ENCODE results near the gene NIPAL1. TPM values are rescaled to one million over a fixed set of nuclear protein-coding genes. Genes with fewer than 3 reads are reported as not detected.

Gene NIPAL1
- polyA plus RNA-seq, 1 donor from 2014 or later: 0.85 TPM

DNA sequence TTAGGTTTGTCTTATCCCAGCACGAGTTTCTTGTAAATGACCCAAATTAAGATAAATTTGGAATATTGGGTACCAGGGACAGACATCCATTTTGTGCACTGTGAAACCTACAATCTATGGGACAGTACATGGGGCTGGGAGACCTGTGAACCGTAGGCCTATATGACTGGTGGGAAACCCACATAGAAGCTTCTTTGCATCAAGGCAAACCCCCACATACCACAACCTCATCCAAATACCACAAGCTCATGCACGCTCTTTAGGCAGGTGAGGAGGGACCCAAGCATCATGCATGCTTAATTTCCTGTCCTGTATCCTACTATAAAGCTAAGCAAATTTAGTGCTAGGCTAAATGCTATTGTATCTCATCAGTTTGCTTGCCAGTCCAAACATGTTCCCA lies 47.8 kb downstream of the NIPAL1 start:
- no peaks in the 10 kb centered on the region for H3F3A ChIP-seq (ENCODE audit: insufficient read depth, low read length, poor library complexity, severe bottlenecking)
- no peaks in the 10 kb centered on the region for H3K79me2 ChIP-seq (replicated peaks; ENCODE audit: insufficient read depth, low read length)
- H3K9ac ChIP-seq (ENCODE audit: low read length): no peak overlapping the region
- TF ChIP-seq, protein P1, sequence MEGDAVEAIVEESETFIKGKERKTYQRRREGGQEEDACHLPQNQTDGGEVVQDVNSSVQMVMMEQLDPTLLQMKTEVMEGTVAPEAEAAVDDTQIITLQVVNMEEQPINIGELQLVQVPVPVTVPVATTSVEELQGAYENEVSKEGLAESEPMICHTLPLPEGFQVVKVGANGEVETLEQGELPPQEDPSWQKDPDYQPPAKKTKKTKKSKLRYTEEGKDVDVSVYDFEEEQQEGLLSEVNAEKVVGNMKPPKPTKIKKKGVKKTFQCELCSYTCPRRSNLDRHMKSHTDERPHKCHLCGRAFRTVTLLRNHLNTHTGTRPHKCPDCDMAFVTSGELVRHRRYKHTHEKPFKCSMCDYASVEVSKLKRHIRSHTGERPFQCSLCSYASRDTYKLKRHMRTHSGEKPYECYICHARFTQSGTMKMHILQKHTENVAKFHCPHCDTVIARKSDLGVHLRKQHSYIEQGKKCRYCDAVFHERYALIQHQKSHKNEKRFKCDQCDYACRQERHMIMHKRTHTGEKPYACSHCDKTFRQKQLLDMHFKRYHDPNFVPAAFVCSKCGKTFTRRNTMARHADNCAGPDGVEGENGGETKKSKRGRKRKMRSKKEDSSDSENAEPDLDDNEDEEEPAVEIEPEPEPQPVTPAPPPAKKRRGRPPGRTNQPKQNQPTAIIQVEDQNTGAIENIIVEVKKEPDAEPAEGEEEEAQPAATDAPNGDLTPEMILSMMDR (IDR thresholded peaks at IDR 0.05; ENCODE audit: poor library complexity, severe bottlenecking): no peak
- TF ChIP-seq MXI1 (conservative IDR thresholded peaks at IDR 0.05; ENCODE audit: poor library complexity, severe bottlenecking) (no peak), RAD21 (conservative IDR thresholded peaks at IDR 0.05) (no peak), SMC3 (conservative IDR thresholded peaks at IDR 0.05; ENCODE audit: poor library complexity) (no peak), EZH2 (IDR thresholded peaks at IDR 0.05; ENCODE audit: borderline replicate concordance, insufficient read depth, low read length, poor library complexity, severe bottlenecking) (no peak)
- H3K9me2 ChIP-seq (ENCODE audit: insufficient read depth, low read length): no peaks in the 10 kb centered on the region
- H3K4me3 ChIP-seq (ENCODE audit: low read length): no peak overlapping the region
- H4K20me1 ChIP-seq (ENCODE audit: insufficient read depth): no peaks in the 10 kb centered on the region
- H2AFZ ChIP-seq (ENCODE audit: low read depth, low read length): no peak overlapping the region
- no peak overlapping the region for H3K4me2 ChIP-seq (ENCODE audit: low read length)
- no peaks in the 10 kb centered on the region for H3K36me3 ChIP-seq (ENCODE audit: insufficient read depth, low read length)
- H3K27me3 ChIP-seq (ENCODE audit: insufficient read depth, low read depth, low read length): no peaks in the 10 kb centered on the region
- H3K9me3 ChIP-seq (ENCODE audit: low read length): no peaks in the 10 kb centered on the region
- no peak overlapping the region for H3K27ac ChIP-seq (ENCODE audit: low read length)

GRCh38 chr4:48065587-48066052 lies 49.0 kb downstream of the NIPAL1 start:
- no peaks in the 10 kb centered on the region for H3K9me2 ChIP-seq (ENCODE audit: insufficient read depth, low read length)
- no peak overlapping the region for H2AFZ ChIP-seq (ENCODE audit: low read depth, low read length)
- H3K27me3 ChIP-seq (ENCODE audit: insufficient read depth, low read depth, low read length): no peaks in the 10 kb centered on the region
- H3K9me3 ChIP-seq (ENCODE audit: low read length): no peaks in the 10 kb centered on the region
- H3K4me3 ChIP-seq (ENCODE audit: low read length): no peak overlapping the region
- H3F3A ChIP-seq (ENCODE audit: insufficient read depth, low read length, poor library complexity, severe bottlenecking): no peaks in the 10 kb centered on the region
- no peaks in the 10 kb centered on the region for H3K79me2 ChIP-seq (replicated peaks; ENCODE audit: insufficient read depth, low read length)
- H4K20me1 ChIP-seq (ENCODE audit: insufficient read depth): no peaks in the 10 kb centered on the region
- H3K27ac ChIP-seq (ENCODE audit: low read length): no peak overlapping the region
- no peak overlapping the region for H3K9ac ChIP-seq (ENCODE audit: low read length)
- H3K4me2 ChIP-seq (ENCODE audit: low read length): no peak overlapping the region
- TF ChIP-seq SMC3 (conservative IDR thresholded peaks at IDR 0.05; ENCODE audit: poor library complexity) (no peak), EZH2 (IDR thresholded peaks at IDR 0.05; ENCODE audit: borderline replicate concordance, insufficient read depth, low read length, poor library complexity, severe bottlenecking) (no peak), RAD21 (conservative IDR thresholded peaks at IDR 0.05) (no peak), TAF1 (IDR thresholded peaks at IDR 0.05; ENCODE audit: low read depth) (no peak), REST (IDR thresholded peaks at IDR 0.05; ENCODE audit: borderline replicate concordance) (no peak), POLR2AphosphoS5 (IDR thresholded peaks at IDR 0.05) (no peak)
- TF ChIP-seq, protein P1 (IDR thresholded peaks at IDR 0.05; ENCODE audit: poor library complexity, severe bottlenecking): no peak
- no peaks in the 10 kb centered on the region for H3K36me3 ChIP-seq (ENCODE audit: insufficient read depth, low read length)

Data from neural cell (in vitro differentiated cells).